Measurements from ENCODE around the gene GRK7. TPM values are rescaled to one million over a fixed set of nuclear protein-coding genes. Genes with fewer than 3 reads are reported as not detected.
"Not testable (repeated sequence)": the region's sequence is repeated elsewhere in the genome, so short reads cannot be mapped to it uniquely, and the experiment has no call there.

GRK7 gene
- total RNA-seq, 2 donors from 2014 or later, result not detected

- no peaks in the 10 kb centered on the region for H3K27me3 ChIP-seq (ENCODE audit: control insufficient read depth, insufficient read depth, low read length, poor library complexity, severe bottlenecking)
- no peak overlapping the region for H3K9ac ChIP-seq (ENCODE audit: extremely low read depth, low read length, poor library complexity, severe bottlenecking)
- Mint-ChIP-seq H3K27me3 (ENCODE audit: insufficient read depth) (peaks cover 2% of the 10 kb centered on the region), H3K27ac (no peak overlapping the region), H3K4me3 (no peak overlapping the region), H3K4me1 (peaks cover 13% of the 10 kb centered on the region), H3K9me3 (peaks cover 2% of the 10 kb centered on the region), H3K36me3 (ENCODE audit: low read depth) (no peaks in the 10 kb centered on the region)
- TF ChIP-seq CTCF (conservative IDR thresholded peaks at IDR 0.05), result no peak
- no peak overlapping the region for H3K4me3 ChIP-seq (ENCODE audit: low read length)
- DNase-seq, result no peak
- no peaks in the 10 kb centered on the region for H3K4me1 ChIP-seq (ENCODE audit: control insufficient read depth, insufficient read depth, low read length)
- no peak overlapping the region for H3K27ac ChIP-seq (ENCODE audit: low read depth, low read length)
- WGBS, 2 experiments (ENCODE audit: insufficient coverage in 1 of 2, insufficient read length in 1 of 2), result 78 to 92% methylated on average over 2 to 4 of the region's 4 CpGs
- H3K9me3 ChIP-seq (ENCODE audit: control insufficient read depth, low read length), result no peaks in the 10 kb centered on the region
- no peaks in the 10 kb centered on the region for H3K36me3 ChIP-seq (ENCODE audit: control insufficient read depth, insufficient read depth, low read length)
These were observed 24.9 kb downstream of the GRK7 start for GRCh38 chr3:141788149-141788548.

- not testable (repeated sequence) for DNase-seq, H3K27ac Mint-ChIP-seq
- 95 to 100% methylated on average over 1 to 5 of the region's 5 CpGs for WGBS, 2 experiments (ENCODE audit: insufficient coverage in 1 of 2, insufficient read length in 1 of 2)
These were observed 25.5 kb downstream of the GRK7 start for GRCh38 chr3:141788750-141789149.

GRCh38 chr3:141789281-141789680 lies 26.1 kb downstream of the GRK7 start:
- Histone ChIP-seq H3K36me3 (ENCODE audit: control insufficient read depth, insufficient read depth, low read length) (no peaks in the 10 kb centered on the region), H3K27ac (ENCODE audit: low read depth, low read length) (no peak overlapping the region), H3K27me3 (ENCODE audit: control insufficient read depth, insufficient read depth, low read length, poor library complexity, severe bottlenecking) (no peaks in the 10 kb centered on the region), H3K4me3 (ENCODE audit: low read length) (no peak overlapping the region), H3K4me1 (ENCODE audit: control insufficient read depth, insufficient read depth, low read length) (no peaks in the 10 kb centered on the region), H3K9me3 (ENCODE audit: control insufficient read depth, low read length) (no peaks in the 10 kb centered on the region), H3K9ac (ENCODE audit: extremely low read depth, low read length, poor library complexity, severe bottlenecking) (no peak overlapping the region)
- H3K27me3 Mint-ChIP-seq (ENCODE audit: insufficient read depth), result peaks cover 2% of the 10 kb centered on the region
- peaks cover 2% of the 10 kb centered on the region for H3K4me1 Mint-ChIP-seq
- no peak overlapping the region for H3K4me3 Mint-ChIP-seq
- no peak overlapping the region for H3K27ac Mint-ChIP-seq
- 94% methylated on average over 5 to 7 of the region's 7 CpGs for WGBS, 2 experiments (ENCODE audit: insufficient coverage in 1 of 2, insufficient read length in 1 of 2)
- TF ChIP-seq CTCF (conservative IDR thresholded peaks at IDR 0.05), result no peak
- DNase-seq, result peak; percentile 58
- H3K9me3 Mint-ChIP-seq, result peaks cover 2% of the 10 kb centered on the region
- H3K36me3 Mint-ChIP-seq (ENCODE audit: low read depth), result no peaks in the 10 kb centered on the region

More at GRCh38 chr3:141788750-141789149, 25.5 kb downstream of the GRK7 start:
- H3K4me3 Mint-ChIP-seq; H3K9ac ChIP-seq (ENCODE audit: extremely low read depth, low read length, poor library complexity, severe bottlenecking); H3K27me3 Mint-ChIP-seq (ENCODE audit: insufficient read depth); H3K4me3 ChIP-seq (ENCODE audit: low read length); H3K4me1 Mint-ChIP-seq; H3K9me3 Mint-ChIP-seq; H3K36me3 Mint-ChIP-seq (ENCODE audit: low read depth); H3K27me3 ChIP-seq (ENCODE audit: control insufficient read depth, insufficient read depth, low read length, poor library complexity, severe bottlenecking); H3K27ac ChIP-seq (ENCODE audit: low read depth, low read length); H3K4me1 ChIP-seq (ENCODE audit: control insufficient read depth, insufficient read depth, low read length); H3K36me3 ChIP-seq (ENCODE audit: control insufficient read depth, insufficient read depth, low read length); H3K9me3 ChIP-seq (ENCODE audit: control insufficient read depth, low read length): not testable (repeated sequence)

GRCh38 chr3:141790171-141790570 lies 27.0 kb downstream of the GRK7 start:
- WGBS, 2 experiments (ENCODE audit: insufficient coverage in 1 of 2, insufficient read length in 1 of 2), result 90 to 95% methylated on average over 2 to 4 of the region's 4 CpGs
- no peaks in the 10 kb centered on the region for H3K9me3 ChIP-seq (ENCODE audit: control insufficient read depth, low read length)
- no peak for DNase-seq

More at GRCh38 chr3:141790171-141790570, 27.0 kb downstream of the GRK7 start:
- Histone ChIP-seq H3K4me3 (ENCODE audit: low read length) (no peak overlapping the region), H3K27ac (ENCODE audit: low read depth, low read length) (no peak overlapping the region), H3K9ac (ENCODE audit: extremely low read depth, low read length, poor library complexity, severe bottlenecking) (no peak overlapping the region), H3K27me3 (ENCODE audit: control insufficient read depth, insufficient read depth, low read length, poor library complexity, severe bottlenecking) (no peaks in the 10 kb centered on the region), H3K36me3 (ENCODE audit: control insufficient read depth, insufficient read depth, low read length) (no peaks in the 10 kb centered on the region), H3K4me1 (ENCODE audit: control insufficient read depth, insufficient read depth, low read length) (no peaks in the 10 kb centered on the region)
- no peaks in the 10 kb centered on the region for H3K36me3 Mint-ChIP-seq (ENCODE audit: low read depth)
- peaks cover 2% of the 10 kb centered on the region for H3K9me3 Mint-ChIP-seq
- TF ChIP-seq CTCF (conservative IDR thresholded peaks at IDR 0.05), result no peak
- peaks cover 2% of the 10 kb centered on the region for H3K27me3 Mint-ChIP-seq (ENCODE audit: insufficient read depth)
- no peak overlapping the region for H3K27ac Mint-ChIP-seq
- no peak overlapping the region for H3K4me3 Mint-ChIP-seq
- H3K4me1 Mint-ChIP-seq, result no peaks in the 10 kb centered on the region

Measured in endodermal cell (in vitro differentiated cells).